GM18505 (cell line): ENCODE measurements around the gene SLC9C1.
"Not testable (repeated sequence)": the region's sequence is repeated elsewhere in the genome, so short reads cannot be mapped to it uniquely, and the experiment has no call there.

Source experiments
- ATAC-seq: cut with Tn5 transposase; IDR thresholded peaks from one replicate; pipeline ENCODE4 v1.9.1; 2021; ENCODE audit not compliant: unreplicated experiment
- POLR2A ChIP-seq: IDR thresholded peaks from 4 replicates; pipeline ENCODE4 v1.6.1; 2011; ENCODE audit warnings: borderline replicate concordance; ENCODE audit not compliant: insufficient read depth, insufficient read length; ENCODE audit errors: extremely low read depth

Gene SLC9C1

DNA sequence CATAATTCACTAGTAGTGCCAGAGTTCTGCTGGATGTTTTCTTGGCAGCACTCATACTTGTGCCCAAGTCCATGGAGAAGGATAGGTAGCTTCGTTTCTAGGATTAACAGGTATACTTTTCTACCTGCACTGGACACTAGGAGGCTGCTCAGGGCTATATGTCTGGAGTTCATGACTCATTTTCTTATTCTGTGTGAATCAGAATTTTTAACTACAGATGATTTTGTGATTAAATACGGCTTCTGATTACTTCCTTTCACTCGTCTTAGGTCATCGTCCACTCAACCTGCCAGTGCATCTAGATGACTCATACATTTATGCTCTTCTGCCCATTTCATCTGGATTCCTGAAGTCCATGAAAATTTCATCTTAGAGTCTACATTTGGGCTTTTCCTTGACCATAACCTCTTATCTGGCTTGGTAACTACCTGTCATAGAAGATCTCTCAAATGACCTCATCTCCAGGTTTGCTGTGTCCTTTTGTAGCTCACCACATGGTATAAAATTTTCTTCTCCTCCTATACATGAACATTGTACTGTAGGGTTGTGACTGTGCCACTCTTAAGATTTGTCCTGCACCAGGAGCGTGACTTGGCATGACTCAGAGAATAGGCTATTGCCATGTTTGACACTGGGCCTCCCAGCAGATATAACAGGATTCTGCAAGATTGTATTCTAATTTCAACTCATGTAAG, 94.2 kb downstream of the SLC9C1 start:
- no peak for ATAC-seq
- no peak for TF ChIP-seq POLR2A

DNA sequence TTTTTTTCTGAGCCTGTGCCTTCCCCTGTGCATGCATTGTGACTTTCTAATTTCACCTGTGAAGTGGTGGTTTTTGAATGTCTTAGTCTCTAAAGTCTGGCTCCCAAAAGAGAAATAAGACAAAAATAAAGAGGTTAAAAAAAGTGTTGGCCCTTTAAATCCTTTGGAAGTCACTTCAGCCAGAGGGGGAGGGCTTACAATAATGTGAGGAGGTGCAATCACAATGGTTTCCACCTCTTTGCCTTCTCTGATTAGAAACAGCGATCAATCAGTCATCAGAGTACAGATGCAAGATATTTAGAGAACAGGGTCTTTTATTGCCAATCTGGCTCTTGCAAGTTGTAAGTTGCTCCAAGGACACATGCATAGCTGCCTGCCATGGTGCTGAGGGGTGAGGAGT, 96.9 kb downstream of the SLC9C1 start:
- TF ChIP-seq POLR2A, result no peak
- no peak for ATAC-seq

DNA sequence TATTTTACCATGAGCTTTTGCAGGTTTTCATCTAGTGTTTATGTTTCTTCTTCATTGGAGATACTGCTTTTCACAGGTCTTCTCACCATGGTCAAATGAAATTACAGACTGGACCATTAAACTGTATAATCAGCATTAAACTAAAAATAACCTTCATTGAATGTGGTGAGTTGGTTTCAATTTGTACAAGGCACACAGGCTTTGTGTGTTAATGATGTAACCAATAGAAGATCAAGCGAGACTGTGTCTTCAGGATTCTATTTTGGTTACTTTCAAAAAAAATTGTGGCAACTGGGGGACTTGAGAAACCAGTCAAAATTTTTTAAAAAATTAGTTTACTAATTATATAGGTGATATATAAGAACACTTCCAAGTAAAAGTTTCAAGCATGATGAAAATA, 106.7 kb downstream of the SLC9C1 start:
- TF ChIP-seq POLR2A, result no peak
- ATAC-seq, result no peak

DNA sequence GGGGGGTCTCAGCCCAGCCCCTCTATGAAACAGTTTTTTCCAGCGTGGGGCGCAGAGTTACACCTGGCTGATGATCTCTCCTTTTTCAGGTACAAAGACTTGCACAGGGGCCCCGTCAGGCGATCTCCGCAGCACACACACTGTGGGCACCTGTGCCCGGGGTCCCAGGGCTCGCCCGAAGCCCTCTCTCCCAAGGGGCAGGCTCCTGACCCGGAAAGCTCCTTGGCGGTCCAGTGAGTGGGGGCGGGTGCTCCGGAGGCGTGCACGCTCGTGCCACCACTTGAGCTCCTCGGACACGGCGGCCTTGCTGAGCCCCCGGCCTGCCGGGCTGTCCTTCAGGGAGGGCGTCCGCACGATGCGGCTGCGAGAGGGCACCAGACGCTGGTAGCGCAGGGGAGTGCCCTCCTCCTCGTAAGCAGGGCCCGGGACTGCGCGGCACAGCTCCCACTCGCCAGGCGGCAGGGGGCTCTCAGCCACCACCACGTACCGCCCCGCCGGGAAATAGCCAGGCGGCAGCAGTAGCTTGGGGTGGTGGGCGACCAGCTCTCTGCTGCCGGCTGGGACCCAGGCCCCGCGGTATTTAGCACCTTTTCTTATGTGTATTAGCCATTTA, 108.5 kb downstream of the SLC9C1 start:
- not testable (repeated sequence) for ATAC-seq

GRCh38 chr3:112175646-112176045, 118.4 kb downstream of the SLC9C1 start:
- ATAC-seq, result no peak

DNA sequence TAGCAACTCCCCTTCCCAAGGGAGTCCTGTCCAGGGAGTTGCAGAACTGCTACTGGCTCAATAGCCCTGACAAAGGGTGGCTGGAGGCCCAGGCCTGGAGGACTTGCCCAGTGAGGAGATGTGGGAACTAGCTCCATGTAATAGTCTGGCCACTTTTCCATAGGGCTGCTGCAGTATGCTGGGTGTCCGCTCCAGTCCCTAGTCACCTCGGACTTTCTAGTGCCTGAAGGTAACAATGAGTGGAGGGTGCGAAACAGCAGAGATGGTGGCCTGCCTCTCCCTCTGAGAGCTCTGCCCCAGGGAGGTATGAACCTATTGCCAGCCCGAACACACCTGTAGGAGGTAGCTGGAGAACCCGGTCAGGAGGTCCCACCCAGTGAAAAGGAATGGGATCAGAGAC, 119.0 kb downstream of the SLC9C1 start:
- no peak for TF ChIP-seq POLR2A
- no peak for ATAC-seq

More at GRCh38 chr3:112175646-112176045, 118.4 kb downstream of the SLC9C1 start:
- TF ChIP-seq POLR2A, result no peak

- TF ChIP-seq POLR2A, result no peak
- ATAC-seq, result no peak
Measured at GRCh38 chr3:112171144-112171543, 122.9 kb downstream of the SLC9C1 start.

- ATAC-seq, result no peak
- TF ChIP-seq POLR2A, result no peak
Measured at GRCh38 chr3:112170046-112170445, 124.0 kb downstream of the SLC9C1 start.

DNA sequence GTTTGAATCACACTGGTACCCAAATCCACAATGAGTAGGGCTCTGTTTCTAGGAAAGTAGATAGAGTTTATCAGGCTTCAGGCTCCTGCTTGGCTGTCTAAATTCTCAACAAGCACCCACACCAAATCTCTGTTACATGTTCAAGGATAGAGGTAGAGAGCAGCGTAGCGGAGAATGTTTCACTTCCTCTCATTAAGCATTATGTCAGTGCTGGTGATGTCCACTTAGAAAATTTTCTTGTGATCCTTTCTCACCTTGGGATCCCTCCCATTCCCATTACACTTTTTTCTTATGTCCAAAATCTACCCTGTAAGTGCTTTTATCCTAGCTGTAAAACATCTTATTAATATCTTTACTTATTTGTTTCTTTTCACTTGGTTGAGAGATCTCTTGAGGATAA, 126.3 kb downstream of the SLC9C1 start:
- TF ChIP-seq POLR2A, result no peak
- ATAC-seq, result peak; percentile 87

- TF ChIP-seq POLR2A, result no peak
- ATAC-seq, result no peak
Measured at GRCh38 chr3:112149136-112149535, 144.9 kb downstream of the SLC9C1 start.

DNA sequence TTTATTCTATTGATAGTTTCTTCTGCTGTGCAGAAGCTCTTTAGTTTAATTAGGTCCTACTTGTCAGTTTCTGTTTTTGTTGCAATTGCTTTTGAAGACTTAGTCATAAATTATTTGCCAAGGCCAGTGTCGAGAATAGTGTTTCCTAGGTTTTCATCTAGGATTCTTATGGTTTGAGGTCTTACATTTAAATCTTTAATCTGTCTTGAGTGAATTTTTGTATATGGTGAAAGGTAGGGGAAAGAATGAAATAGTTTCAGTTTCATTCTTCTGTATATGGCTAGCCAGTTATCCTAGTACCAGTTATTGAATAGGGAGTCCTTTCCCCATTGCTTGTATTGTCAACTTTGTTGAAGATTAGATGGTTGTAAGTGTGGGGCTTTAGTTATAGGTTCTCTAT, 150.3 kb downstream of the SLC9C1 start:
- no peak for TF ChIP-seq POLR2A
- no peak for ATAC-seq

DNA sequence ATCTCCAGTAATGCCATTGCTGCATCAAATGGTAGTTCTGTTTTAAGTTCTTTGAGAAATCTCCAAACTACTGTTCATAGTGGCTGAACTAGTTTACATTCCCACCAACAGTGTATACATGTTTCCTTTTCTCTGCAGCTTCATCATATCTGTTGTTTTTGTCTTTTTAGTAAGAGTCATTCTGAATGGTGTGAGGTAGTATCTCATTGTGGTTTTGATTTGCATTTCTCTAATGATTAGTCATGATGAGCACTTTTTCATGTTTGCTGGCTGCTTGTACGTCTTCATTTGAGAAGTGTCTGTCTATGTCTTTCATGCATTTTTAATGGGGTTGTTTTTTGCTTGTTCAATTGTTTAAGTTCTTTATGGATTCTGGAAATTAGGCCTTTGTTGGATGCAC, 150.8 kb downstream of the SLC9C1 start:
- ATAC-seq, result no peak
- TF ChIP-seq POLR2A, result no peak

DNA sequence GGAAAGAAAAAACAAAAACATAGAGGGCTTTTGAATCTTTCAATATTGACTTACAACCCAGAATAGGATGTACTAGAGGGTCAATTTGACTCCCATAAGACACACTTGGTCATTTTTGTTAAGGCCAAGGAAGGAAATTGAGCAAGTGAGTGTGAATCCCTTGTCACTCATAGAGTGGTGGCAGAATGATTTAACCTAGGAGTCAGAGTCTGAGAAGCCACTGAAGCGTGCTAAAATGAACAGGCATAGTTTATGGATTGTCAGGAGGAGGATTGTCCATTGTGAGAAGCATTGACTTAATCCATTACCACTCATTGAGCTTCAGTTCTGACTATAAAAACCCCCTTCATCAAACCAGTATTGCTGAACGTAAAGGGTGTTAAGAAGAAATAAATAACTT, 152.7 kb downstream of the SLC9C1 start:
- no peak for ATAC-seq
- no peak for TF ChIP-seq POLR2A

DNA sequence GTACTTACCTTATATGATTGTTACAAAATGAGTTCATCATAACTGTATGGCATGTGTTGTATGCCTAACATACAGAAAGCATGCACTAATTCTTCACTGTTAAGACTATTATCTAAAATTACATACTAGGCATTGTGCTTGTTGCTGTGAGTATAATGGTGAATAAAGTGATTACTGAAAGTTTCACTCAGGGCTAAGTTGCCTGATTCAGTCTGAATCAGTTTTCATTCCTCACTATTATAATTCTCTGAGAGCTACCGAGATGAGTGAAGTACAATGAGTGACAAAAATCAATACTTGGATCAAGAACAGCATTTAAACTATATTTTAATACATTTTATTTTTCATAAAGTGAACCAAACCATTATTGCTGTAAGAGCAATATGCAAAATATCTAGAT, 153.4 kb downstream of the SLC9C1 start:
- no peak for TF ChIP-seq POLR2A
- no peak for ATAC-seq
